ENCODE data around the gene GNA15.

DNA sequence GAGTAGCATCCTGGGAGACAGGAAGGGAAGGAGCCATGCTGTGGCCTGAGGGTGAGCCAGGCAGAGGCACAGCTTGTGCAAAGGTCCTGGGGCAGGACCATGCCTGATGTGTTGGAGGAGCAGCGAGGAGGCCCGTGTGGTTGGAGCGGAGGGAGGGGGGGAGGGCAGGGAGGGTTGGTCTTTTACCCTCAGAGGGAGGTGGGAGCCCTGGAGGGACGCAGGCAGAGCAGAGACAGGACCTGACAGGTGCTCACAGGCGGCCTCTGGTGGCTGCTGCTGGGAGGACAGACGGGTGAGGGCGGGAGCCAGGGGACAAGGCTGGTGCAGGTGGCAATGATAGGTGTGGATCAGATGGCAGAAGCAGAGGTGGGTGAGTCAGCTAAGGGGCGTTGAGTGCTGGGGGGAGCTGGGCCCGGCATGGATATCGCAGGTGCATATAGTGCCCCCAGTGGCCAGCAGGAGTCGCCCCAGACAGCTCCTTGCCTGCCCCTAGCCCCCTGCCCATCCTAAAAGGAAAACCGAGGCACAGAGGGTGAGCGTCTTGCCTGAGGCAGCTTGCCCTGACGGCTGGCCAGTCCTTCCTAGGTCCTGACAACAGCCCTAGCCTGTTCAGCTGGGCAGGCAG lies 9.8 kb upstream of the GNA15 start:
- TF ChIP-seq CTCF (IDR thresholded peaks at IDR 0.05) (peak; percentile 53 to 67 (median 60)), POLR2A (IDR thresholded peaks at IDR 0.05) (no peak), POLR2AphosphoS5 (IDR thresholded peaks at IDR 0.05) (no peak)

All from sigmoid colon (tissue), 4 donors.